ENCODE measurements around the gene SYNE2. TPM values are rescaled to one million over a fixed set of nuclear protein-coding genes. Genes with fewer than 3 reads are reported as not detected.

Gene SYNE2
- total RNA-seq, 2 experiments from 2014 or later = 23.4 to 26.5 TPM

DNA sequence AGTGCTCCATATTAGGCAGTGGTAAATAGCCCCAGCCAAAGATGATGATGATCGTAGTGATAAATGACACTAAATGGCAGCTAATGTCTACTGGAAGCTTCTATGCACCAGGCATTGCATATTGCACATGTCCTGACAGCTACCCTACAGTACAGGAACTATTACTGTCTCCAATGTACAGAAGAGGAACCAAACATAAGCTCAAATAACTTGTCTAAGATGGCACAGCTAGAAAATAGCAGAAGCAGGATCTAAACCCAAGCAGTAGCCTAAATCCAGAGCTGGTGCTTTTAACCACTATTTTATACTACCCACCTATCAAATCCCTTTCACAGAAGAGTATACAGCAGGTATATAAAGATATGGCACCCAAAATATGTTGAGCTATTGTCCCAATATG is 412.4 kb downstream of the SYNE2 start:
- ChIA-PET POLR2A (no interaction called here), CTCF (no interaction called here)

DNA sequence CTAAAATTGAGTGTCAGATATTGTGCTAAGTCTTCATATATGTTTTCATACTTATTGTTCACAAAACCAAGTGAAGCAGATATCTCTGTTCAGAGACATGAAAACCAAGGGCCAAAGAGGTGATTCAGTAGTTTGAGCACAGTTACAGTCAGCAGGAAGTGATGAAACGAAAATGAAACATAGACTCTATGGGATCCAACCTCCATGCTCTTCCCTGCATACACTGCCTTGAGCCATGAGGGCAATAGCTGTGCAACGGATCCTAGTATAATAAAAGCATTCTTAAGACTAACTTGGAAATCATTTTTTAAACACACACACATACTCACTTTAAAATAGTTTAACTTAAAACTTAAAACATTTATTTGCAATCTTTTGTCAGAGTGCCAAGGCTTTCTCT is 413.4 kb downstream of the SYNE2 start:
- ChIA-PET POLR2A (no interaction called here), CTCF (no interaction called here)

DNA sequence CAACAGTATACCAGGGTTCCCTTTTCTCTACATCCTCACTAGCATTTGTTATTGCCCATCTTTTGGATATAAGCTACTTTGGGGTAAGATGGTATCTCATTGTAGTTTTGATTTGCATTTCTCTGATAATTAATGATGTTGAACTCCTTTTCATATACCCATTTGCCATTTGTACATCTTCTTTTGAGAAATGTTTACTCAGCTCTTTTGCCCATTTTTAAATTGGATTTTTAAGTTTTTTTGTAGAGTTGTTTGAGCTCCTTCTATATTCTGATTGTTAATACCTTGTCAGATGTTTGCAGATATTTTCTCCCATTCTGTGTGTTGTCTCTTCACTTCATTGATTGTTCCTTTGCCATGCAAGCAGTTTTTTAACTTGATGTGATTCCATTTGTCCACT is 419.2 kb downstream of the SYNE2 start:
- CTCF ChIA-PET = no interaction called here
- POLR2A ChIA-PET = no interaction called here

Other genes with a start within 250 kb of the SYNE2 start
- 10 to 100 TPM; 29.6 to 30.2 TPM for gene WDR89, start 211.1 kb upstream of the SYNE2 start, total RNA-seq
- 10 to 100 TPM; 12.8 to 13.6 TPM for gene SGPP1, start 124.9 kb upstream of the SYNE2 start, total RNA-seq

All from activated CD8-positive, alpha-beta memory T cell treated with anti-CD3 and anti-CD28 coated beads for 36 hours (primary cell).